Heart right ventricle (tissue), 16 donors: ENCODE results near the gene BRD9. TPM values are rescaled to one million over a fixed set of nuclear protein-coding genes. Genes with fewer than 3 reads are reported as not detected.
A peak's percentile ranks its signal among the peaks of the same experiment; 100 is the strongest.

Experiments used
- ATAC-seq, 8 donors: fragments of 200-7000 bp; cut with Tn5 transposase; one replicate each; pipeline ENCODE4 v1.9.1; 2020; ENCODE audit warnings: mild to moderate bottlenecking in 8 of 8, moderate library complexity in 8 of 8, moderate number of reproducible peaks in 1 of 8
- DNase-seq, 2 donors: peaks; one replicate each; pipeline ENCODE4 v3.0.0-alpha.2; 2020
- H3K27ac ChIP-seq, 10 donors: fragments of 200-600 bp; sonication (generic) in 2 of 10; one replicate each; pipeline versions ENCODE4 v1.5.0 to v1.8.0; 2020 to 2022; ENCODE audit warnings: mild to moderate bottlenecking in 3 of 10
- H3K27me3 ChIP-seq, 7 donors: fragments of 200-600 bp; one replicate each; pipeline ENCODE4 v1.8.0; 2021 to 2022; ENCODE audit warnings: mild to moderate bottlenecking in 2 of 7
- H3K36me3 ChIP-seq, 9 donors: fragments of 200-600 bp; sonication (generic) in 1 of 9; one replicate each; pipeline versions ENCODE4 v1.5.0 to v1.8.0; 2020 to 2022; ENCODE audit warnings: mild to moderate bottlenecking in 2 of 9
- H3K4me1 ChIP-seq, 9 donors: fragments of 200-600 bp; sonication (generic) in 1 of 9; one replicate each; pipeline versions ENCODE4 v1.5.0 to v1.8.0; 2020 to 2022; ENCODE audit warnings: mild to moderate bottlenecking in 4 of 9
- H3K4me3 ChIP-seq, 10 donors: fragments of 200-600 bp; sonication (generic) in 2 of 10; one replicate each; pipeline versions ENCODE4 v1.5.0 to v1.8.0; 2020 to 2022; ENCODE audit warnings: mild to moderate bottlenecking in 7 of 10, moderate library complexity in 2 of 10
- H3K9me3 ChIP-seq, 11 donors: fragments of 200-600 bp in 10 of 11; sonication (generic) in 2 of 11; one replicate each; pipeline versions ENCODE4 v1.5.0 to v1.8.0; 2013 to 2022; ENCODE audit warnings: mild to moderate bottlenecking in 2 of 11, control low read depth in 1 of 11, moderate library complexity in 1 of 11
- WGBS, 2 donors: extraction: QIAGEN DNeasy Blood & Tissue Kit; methylation state at CpG; one replicate each; pipeline ENCODE4 v1.1.7; 2013; ENCODE audit warnings: inconsistent platforms in 1 of 2; 5-methylcytosine and 5-hydroxymethylcytosine counted together
- intact Hi-C, 10 donors: fragments of 100-400 bp; cut with DNase I; formaldehyde crosslinking; loops; one replicate each; pipeline versions ENCODE4 v1.11.1 to v1.14.2; 2022
- polyA plus RNA-seq, 2 donors: library from polyadenylated mRNA; stranded (reverse); fragments of 200-250 nt; gene quantifications; one replicate each; pipeline ENCODE4 v1.2.3, GENCODE V29; 2013
- total RNA-seq, 10 donors: library from RNA; stranded (reverse); fragmentation: NEBNext Ultra II Directional in 3 of 10; extraction: Animal tissue kit (Norgen Biotek cat#: 25700) in 3 of 10; gene quantifications; one replicate each; pipeline versions ENCODE4 v1.2.1 to v1.2.4, GENCODE V29; 2021 to 2023
- TF ChIP-seq, protein P1 (sequence below), 9 donors: fragments of 200-600 bp; sonication (generic) in 2 of 9; IDR thresholded peaks; one replicate each; pipeline versions ENCODE4 v1.5.0 to v1.8.0; 2021 to 2022; ENCODE audit warnings: antibody characterized with exemption in 9 of 9, mild to moderate bottlenecking in 5 of 9, moderate library complexity in 1 of 9
- donor health status: Arrhythmogenic right ventricular cardiomyopathy.
- donor health status: ischemic (EF 13 %, LVEDD 7.1; RV severe dilation, severe dysfunction).
- donor health status: healthy with polysubstance abuse.
- donor health status: DM: no; HTN: yes; CAD: no.
- donor health status: DM: no; HTN: no; CAD: no.
- donor health status: ischemic (EF 25% LVEDD 6.9; RV normal size, moderate dysfunction).
- donor health status: ischemic (EF 25% LVEDD 5.7; RV mildly dilated, moderate dysfunction).
- donor health status: healthy.
- donor health status: DM: yes; HTN: yes; CAD: no.
- donor health status: Ischemic cardiomyopathy.
- donor health status: ischemic (EF 35%, LVEDD 5.7; RV mildly dilated, moderate dysfunction).
- donor health status: nonischemic (EF 11% LVEDD 7.7; RV severe dilation, severe dysfunction).
- donor health status: DM: yes; HTN: yes; CAD: no.
- donor health status: PGD.
- donor health status: ischemic (EF 29% LVEDD 5.4; RV normal size, mild dysfunction).
- donor health status: nonischemic (EF 23%, LVEDD 6.1; RV moderate dilation, normal function).

BRD9 gene
- total and polyA plus RNA-seq, 12 donors = 16.7 to 42.6 (median 26.0) TPM

- Histone ChIP-seq H3K4me1 (peaks cover 0 to 6% (median 0%) of the 10 kb centered on the region in 9 donors), H3K9me3 (no peaks in the 10 kb centered on the region), H3K36me3 (no peaks in the 10 kb centered on the region), H3K4me3 (no peak overlapping the region), H3K27me3 (peaks cover 0 to 20% (median 11%) of the 10 kb centered on the region in 7 donors), H3K27ac (no peak overlapping the region)
- 84% methylated on average over 16 of the region's 16 CpGs for WGBS, 2 donors
- DNase-seq (peak in 1 of 2 donors; percentile 3), ATAC-seq (no peak)
- TF ChIP-seq, protein P1, sequence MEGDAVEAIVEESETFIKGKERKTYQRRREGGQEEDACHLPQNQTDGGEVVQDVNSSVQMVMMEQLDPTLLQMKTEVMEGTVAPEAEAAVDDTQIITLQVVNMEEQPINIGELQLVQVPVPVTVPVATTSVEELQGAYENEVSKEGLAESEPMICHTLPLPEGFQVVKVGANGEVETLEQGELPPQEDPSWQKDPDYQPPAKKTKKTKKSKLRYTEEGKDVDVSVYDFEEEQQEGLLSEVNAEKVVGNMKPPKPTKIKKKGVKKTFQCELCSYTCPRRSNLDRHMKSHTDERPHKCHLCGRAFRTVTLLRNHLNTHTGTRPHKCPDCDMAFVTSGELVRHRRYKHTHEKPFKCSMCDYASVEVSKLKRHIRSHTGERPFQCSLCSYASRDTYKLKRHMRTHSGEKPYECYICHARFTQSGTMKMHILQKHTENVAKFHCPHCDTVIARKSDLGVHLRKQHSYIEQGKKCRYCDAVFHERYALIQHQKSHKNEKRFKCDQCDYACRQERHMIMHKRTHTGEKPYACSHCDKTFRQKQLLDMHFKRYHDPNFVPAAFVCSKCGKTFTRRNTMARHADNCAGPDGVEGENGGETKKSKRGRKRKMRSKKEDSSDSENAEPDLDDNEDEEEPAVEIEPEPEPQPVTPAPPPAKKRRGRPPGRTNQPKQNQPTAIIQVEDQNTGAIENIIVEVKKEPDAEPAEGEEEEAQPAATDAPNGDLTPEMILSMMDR (IDR thresholded peaks at IDR 0.05) = no peak
- intact Hi-C loops = no loop called here
Measured at GRCh38 chr5:851553-851952, 41.0 kb downstream of the BRD9 start.

DNA sequence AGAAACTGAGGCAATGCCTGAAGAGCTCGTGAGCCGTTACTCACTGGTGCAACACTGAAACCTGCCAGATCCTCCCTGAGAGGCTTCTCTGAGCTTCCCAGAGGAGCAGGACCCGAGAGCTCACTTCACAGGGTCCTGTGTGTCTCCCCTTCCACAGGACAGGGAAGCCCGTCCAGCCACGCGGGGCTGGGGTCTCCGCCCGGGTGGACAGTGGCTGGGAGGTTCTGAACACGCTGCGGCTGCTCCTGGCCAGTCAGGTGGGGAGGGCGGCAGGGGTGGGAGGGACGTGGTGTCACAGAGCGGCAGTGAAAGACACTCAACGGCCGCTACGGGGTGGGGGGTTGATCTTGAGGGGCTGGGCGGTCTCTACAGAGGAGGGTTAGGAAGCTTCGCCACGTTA, 41.5 kb downstream of the BRD9 start:
- no peak overlapping the region for H3K4me3 ChIP-seq
- H3K36me3 ChIP-seq = no peaks in the 10 kb centered on the region
- no peak for ATAC-seq
- 65 to 74% methylated on average over 19 of the region's 19 CpGs for WGBS, 2 donors
- peaks cover 0 to 6% (median 0%) of the 10 kb centered on the region in 9 donors for H3K4me1 ChIP-seq
- peaks cover 0 to 20% (median 11%) of the 10 kb centered on the region in 7 donors for H3K27me3 ChIP-seq
- H3K27ac ChIP-seq = no peak overlapping the region
- H3K9me3 ChIP-seq = no peaks in the 10 kb centered on the region
- DNase-seq = peak in 1 of 2 donors; percentile 10
- TF ChIP-seq, protein P1 (IDR thresholded peaks at IDR 0.05) = no peak
- intact Hi-C loops = no loop called here

DNA sequence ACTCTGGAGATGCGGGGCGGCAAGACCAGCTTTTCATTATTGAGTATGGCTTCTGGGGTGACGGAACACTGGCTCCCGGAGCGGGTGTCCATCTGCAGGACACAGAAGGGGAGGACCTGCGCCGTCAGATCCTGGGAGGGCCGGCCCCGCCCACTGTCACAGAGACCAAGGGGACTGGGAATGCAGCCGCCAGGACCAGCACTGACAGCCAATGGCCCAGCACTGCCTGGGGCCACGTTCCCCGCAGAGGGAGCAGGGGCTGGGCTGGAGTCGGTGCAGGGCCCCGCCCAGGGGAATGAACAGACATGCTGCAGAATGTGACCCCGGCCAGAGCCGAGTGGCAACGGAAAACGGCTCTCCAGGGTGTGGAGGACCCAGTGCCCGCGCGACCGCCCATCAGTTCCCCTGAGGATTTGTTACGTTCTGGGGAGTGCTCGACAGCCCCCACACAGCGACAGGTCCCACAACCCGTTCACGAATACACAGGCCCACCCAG, 42.0 kb downstream of the BRD9 start, which contains the start of gene ZDHHC11:
ZDHHC11 (minus strand) TSS at position 476 of the 496 bp plus-strand sequence; CDS start at position 92, 384 bp downstream.
- Histone ChIP-seq H3K27ac (peak within 1 kb of the TSS in 6 of 10 donors; percentile 15 to 65 (median 46)), H3K36me3 (no peaks in the 10 kb centered on the region), H3K4me3 (peak within 1 kb of the TSS in 9 of 10 donors; percentile 4 to 43 (median 31)), H3K4me1 (peaks cover 0 to 6% (median 0%) of the 10 kb centered on the region in 9 donors), H3K27me3 (peaks cover 0 to 20% (median 11%) of the 10 kb centered on the region in 7 donors), H3K9me3 (no peaks in the 10 kb centered on the region)
- 53 to 59% methylated on average over 27 of the region's 27 CpGs for WGBS, 2 donors
- DNase-seq (peak; percentile 44 to 75), ATAC-seq (peak; percentile 29 to 85 (median 72))
- intact Hi-C loops = no loop called here
- TF ChIP-seq, protein P1 (IDR thresholded peaks at IDR 0.05) = no peak

GRCh38 chr5:849651-850301, 42.8 kb downstream of the BRD9 start:
- Histone ChIP-seq H3K36me3 (no peaks in the 10 kb centered on the region), H3K9me3 (no peaks in the 10 kb centered on the region), H3K4me1 (peaks cover 0 to 6% (median 0%) of the 10 kb centered on the region in 9 donors), H3K27ac (peak overlapping the region in 6 of 10 donors; percentile 15 to 65 (median 46)), H3K4me3 (peak overlapping the region in 9 of 10 donors; percentile 4 to 43 (median 31)), H3K27me3 (peaks cover 0 to 20% (median 11%) of the 10 kb centered on the region in 7 donors)
- TF ChIP-seq, protein P1 (IDR thresholded peaks at IDR 0.05) = no peak
- intact Hi-C loops = loop anchor here in 6 of 10 donors (5.0 to 10.0 kb wide), 2 partner anchors 92 to 95 kb away; no protein-coding TSS in a partner anchor
- DNase-seq (peak; percentile 44 to 47), ATAC-seq (peak; percentile 49 to 92 (median 80))
- WGBS, 2 donors = 62 to 65% methylated on average over 20 of the region's 20 CpGs
